Endothelial cell of umbilical vein (primary cell): ENCODE measurements around the gene XIAP. TPM values are rescaled to one million over a fixed set of nuclear protein-coding genes. Genes with fewer than 3 reads are reported as not detected.

Experiments used
- Bru-seq: library from RNA; stranded (reverse); fragments of 400-500 nt; gene quantifications from one replicate; lab custom pipeline; 2021; lab: Mats Ljungman, UMichigan
- BruChase-seq, 2 experiments: library from RNA; stranded (reverse); fragments of 400-500 nt; gene quantifications; one replicate each; lab custom pipeline; 2021; lab: Mats Ljungman, UMichigan
- BruUV-seq: library from RNA; stranded (reverse); fragments of 400-500 nt; replicated peaks from 2 replicates; lab custom pipeline; 2021; lab: Mats Ljungman, UMichigan
- CTCF ChIA-PET: fragments of 300-600, 350-600 bp; sonication (Branson Sonifier 250); formaldehyde crosslinking; loops from one replicate; lab custom pipeline; 2021; ENCODE audit warnings: antibody characterized with exemption, inconsistent platforms; lab: Charles Lee
- POLR2A ChIA-PET: fragments of 300-600, 350-600 bp; sonication (Branson Sonifier 250); formaldehyde crosslinking; loops from one replicate; lab custom pipeline; 2021; ENCODE audit warnings: antibody characterized with exemption, inconsistent platforms; lab: Charles Lee
- DNase-seq: peaks from one replicate; pipeline ENCODE4 v3.0.0-alpha.2; 2011; ENCODE audit warnings: low read depth, low spot score
- FAIRE-seq: peaks from 2 replicates; lab custom pipeline; 2011; peaks lifted over from hg19 to GRCh38; lab: Jason Lieb, UNC
- H2AFZ ChIP-seq: 2 replicates; pipeline ENCODE4 v1.6.0; 2012; ENCODE audit warnings: low read depth, low read length, control low read depth, inconsistent platforms
- H3K27ac ChIP-seq: 2 replicates; pipeline ENCODE4 v1.5.1; 2011; ENCODE audit warnings: low read depth, mild to moderate bottlenecking, control low read depth, low read length, moderate library complexity; ENCODE audit not compliant: insufficient read depth
- H3K27me3 ChIP-seq, 2 experiments: 2 replicates each; pipeline versions ENCODE4 v1.6.0 to v1.6.1; 2011; ENCODE audit warnings: low read length in 2 of 2, mixed read lengths in 1 of 2; ENCODE audit not compliant: control insufficient read depth in 2 of 2, insufficient read depth in 2 of 2
- H3K36me3 ChIP-seq, 2 experiments: 2 replicates in 1 of 2; 3 replicates in 1 of 2; pipeline ENCODE4 v1.5.1; 2011; ENCODE audit warnings: low read length in 2 of 2, mild to moderate bottlenecking in 1 of 2, moderate library complexity in 1 of 2; ENCODE audit not compliant: control insufficient read depth in 2 of 2, insufficient read depth in 2 of 2; ENCODE audit errors: extremely low read depth in 1 of 2
- H3K4me1 ChIP-seq: 3 replicates; pipeline ENCODE4 v1.5.1; 2011; ENCODE audit warnings: mild to moderate bottlenecking, low read length; ENCODE audit not compliant: control insufficient read depth, insufficient read depth; ENCODE audit errors: extremely low read depth
- H3K4me2 ChIP-seq: 2 replicates; pipeline ENCODE4 v1.6.1; 2011; ENCODE audit warnings: low read length, control low read depth, mixed read lengths; ENCODE audit not compliant: insufficient read depth
- H3K4me3 ChIP-seq, 3 experiments: fragments of 200-600 bp in 1 of 3; sonication (generic), shearing (Covaris generic) in 1 of 3; replicated peaks in 1 of 3; 2 replicates each; pipeline ENCODE4 v1.5.1; 2011 to 2016; ENCODE audit warnings: control low read depth in 3 of 3, low read length in 3 of 3, mild to moderate bottlenecking in 2 of 3, inconsistent platforms in 1 of 3, low read depth in 1 of 3, moderate library complexity in 1 of 3; ENCODE audit not compliant: insufficient read depth in 1 of 3
- H3K79me2 ChIP-seq: 2 replicates; pipeline ENCODE4 v1.6.0; 2012; ENCODE audit warnings: low read length, inconsistent platforms; ENCODE audit not compliant: control insufficient read depth, insufficient read depth
- H3K9ac ChIP-seq: replicated peaks from 2 replicates; pipeline ENCODE3; 2011; ENCODE audit warnings: low read length, control low read depth; ENCODE audit not compliant: insufficient read depth; ENCODE audit errors: extremely low read depth
- H3K9me1 ChIP-seq: replicated peaks from 3 replicates; pipeline ENCODE4 v1.6.0; 2011; ENCODE audit warnings: mild to moderate bottlenecking, low read length; ENCODE audit not compliant: control insufficient read depth, insufficient read depth; ENCODE audit errors: extremely low read depth
- H3K9me3 ChIP-seq: replicated peaks from 2 replicates; pipeline ENCODE4 v1.5.1; 2012; ENCODE audit warnings: low read length, inconsistent platforms; ENCODE audit not compliant: control insufficient read depth, insufficient read depth
- H4K20me1 ChIP-seq: replicated peaks from 2 replicates; pipeline ENCODE3; 2011; ENCODE audit warnings: mild to moderate bottlenecking, low read length; ENCODE audit not compliant: control insufficient read depth, insufficient read depth; ENCODE audit errors: extremely low read depth
- GATA2 ChIP-seq: IDR thresholded peaks from 2 replicates; pipeline ENCODE4 v1.7.0; 2011; ENCODE audit warnings: low read depth, mild to moderate bottlenecking, moderate library complexity, mixed read lengths, low read length; ENCODE audit not compliant: insufficient read length, insufficient read depth
- MAX ChIP-seq: IDR thresholded peaks from 2 replicates; pipeline ENCODE4 v1.6.1; 2011; ENCODE audit not compliant: insufficient read depth, insufficient read length
- POLR2A ChIP-seq: IDR thresholded peaks from 2 replicates; pipeline ENCODE4 v1.6.1; 2012; ENCODE audit warnings: low read depth, mild to moderate bottlenecking, control low read depth, low read length
- POLR2AphosphoS5 ChIP-seq: IDR thresholded peaks from 2 replicates; pipeline ENCODE4 v1.6.1; 2012; ENCODE audit warnings: low read depth, mild to moderate bottlenecking, control low read depth, low read length, moderate library complexity; ENCODE audit not compliant: insufficient read depth
- dilution Hi-C: fragments of 300-500 bp; cut with MboI; formaldehyde crosslinking; loops from one replicate; pipeline ENCODE4 v1.15.0; 2019; ENCODE audit warnings: low sequenced_read_pairs; ENCODE audit not compliant: extremely low pct_ligation_motif_present
- intact Hi-C: fragments of 100-400 bp; cut with micrococcal nuclease; formaldehyde crosslinking; loops from one replicate; pipeline ENCODE4 v1.10.0; 2022
- long read RNA-seq: library from polyadenylated mRNA; stranded (forward); transcript quantifications from one replicate; pipeline ENCODE4 v2.0.0, GENCODE V29; 2021
- polyA minus RNA-seq, 3 experiments: library from RNA; depleted of rRNA, polyadenylated mRNA; stranded (reverse); fragments of >200 nt; gene quantifications; 1 replicate in 1 of 3; 2 replicates in 2 of 3; pipeline ENCODE4 v1.2.3, GENCODE V29; 2011
- polyA plus RNA-seq, 4 experiments: library from polyadenylated mRNA; depleted of rRNA in 3 of 4; stranded (reverse) in 3 of 4; unstranded in 1 of 4; fragments of >200 nt; gene quantifications; 2 replicates each; pipeline versions ENCODE4 v1.2.1 to v1.2.3, GENCODE V29; 2011 to 2012; ENCODE audit warnings: missing spikeins in 1 of 4
- total RNA-seq: library from RNA; stranded (reverse); gene quantifications from 2 replicates; pipeline ENCODE4 v1.2.3, GENCODE V29; 2021

Gene XIAP
- total RNA-seq (34.5 and 38.3 TPM in 2 replicates), polyA plus RNA-seq (4.6 and 8.1 TPM in 2 replicates), polyA minus RNA-seq (13.0 and 14.9 TPM in 2 replicates), Bru-seq, nascent RNA (percentile 84 among the genes with signal in this experiment), BruChase-seq, experiment 1, labeled RNA remaining after a 6-hour chase (percentile 90 among the genes with signal in this experiment), BruChase-seq, experiment 2, labeled RNA remaining after a 2-hour chase (percentile 89 among the genes with signal in this experiment)
- 9.3 and 10.5 TPM in 2 replicates for polyA plus RNA-seq (2011; cell fraction: cytosol; rRNA removed)
- polyA plus RNA-seq (2011; cell fraction: nucleus; rRNA removed): 10.4 and 13.7 TPM in 2 replicates
- 15.4 and 18.8 TPM in 2 replicates for polyA plus RNA-seq (2012)
- 19.0 TPM for polyA minus RNA-seq (2011; cell fraction: cytosol; rRNA and poly(A)+ RNA removed)
- 15.1 and 16.7 TPM in 2 replicates for polyA minus RNA-seq (2011; cell fraction: nucleus; rRNA and poly(A)+ RNA removed)
- long read RNA-seq, full-length matches to known transcripts: 1 of 8 reads
- long read RNA-seq, partial matches to known transcripts: 1 of 8 reads
- long read RNA-seq, other reads (novel, unspliced or antisense): 6 of 8 reads

DNA sequence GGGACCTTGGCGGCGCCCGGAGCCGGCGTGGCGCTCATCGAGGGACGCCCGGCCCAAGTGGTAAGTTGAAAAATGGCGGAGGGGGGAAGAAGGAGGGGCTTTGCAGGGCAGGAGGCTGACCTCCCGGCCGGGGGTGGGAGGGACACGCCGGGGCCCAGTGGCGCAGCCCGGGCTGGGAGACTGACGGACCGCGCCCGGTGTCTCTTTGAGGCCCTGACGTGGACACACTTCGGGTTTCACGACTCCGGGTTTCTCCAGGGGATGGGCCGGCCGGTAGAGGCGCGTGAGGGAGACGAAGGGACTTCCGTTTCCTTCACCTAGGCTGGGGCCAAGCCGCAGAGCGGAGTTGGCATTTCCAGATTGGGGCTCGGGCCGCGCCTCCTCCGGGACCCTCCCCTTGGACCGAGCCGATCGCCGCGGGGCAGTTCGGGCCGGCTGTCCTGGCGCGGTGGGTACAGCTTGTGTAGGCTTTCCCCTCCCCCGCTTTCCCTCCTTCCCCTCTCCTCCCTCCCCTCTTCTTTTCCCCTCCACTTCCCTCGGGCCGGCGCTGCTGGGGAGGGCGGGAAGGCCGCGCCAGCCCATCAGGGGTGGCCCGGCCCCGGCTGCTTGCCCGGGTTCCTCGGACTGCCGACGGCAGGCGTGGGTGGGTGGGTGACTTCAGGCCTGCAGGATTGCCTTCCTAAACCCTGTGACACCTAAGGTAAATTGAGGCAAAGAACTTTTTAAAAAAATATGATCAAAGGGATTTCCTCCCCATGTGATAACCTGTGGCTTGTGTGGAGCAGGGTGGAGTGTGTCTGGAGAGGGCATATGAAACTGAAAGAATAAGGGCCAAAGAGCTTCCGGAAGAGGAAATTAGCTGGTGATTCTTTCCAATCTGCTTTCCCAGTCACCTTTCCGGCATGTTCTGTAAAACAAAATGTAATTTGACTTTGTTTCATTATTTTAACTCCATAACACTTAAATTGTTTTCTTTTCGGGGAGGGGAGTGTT is at the start of gene XIAP:
TSS of gene XIAP (plus strand) at position 208 of the 993 bp plus-strand sequence. CDS start 25,610 bp downstream, outside the sequence.
- Histone ChIP-seq H4K20me1 (no peaks in the 10 kb centered on the region), H3K9ac (peak within 1 kb of the TSS; percentile 98), H3K36me3 (no peaks in the 10 kb centered on the region), H3K27me3 (no peaks in the 10 kb centered on the region), H3K4me1 (peaks cover 4% of the 10 kb centered on the region), H3K4me2 (peak within 1 kb of the TSS; percentile 96), H3K79me2 (peaks cover 43% of the 10 kb centered on the region), H2AFZ (peak within 1 kb of the TSS; percentile 48), H3K4me3 (peak within 1 kb of the TSS; percentile 71 to 98 (median 87)), H3K9me3 (no peaks in the 10 kb centered on the region), H3K9me1 (no peaks in the 10 kb centered on the region), H3K27ac (peak within 1 kb of the TSS; percentile 100)
- CTCF ChIA-PET: interaction anchor here (0.6 to 1.2 kb wide), 4 partner anchors 9 to 116 kb away, joined by 3 to 6 read pairs (median 4); no protein-coding TSS in a partner anchor
- POLR2A ChIA-PET: interaction anchor here (0.6 to 0.7 kb wide), 2 partner anchors 21 to 24 kb away, joined by 4 to 5 read pairs; no protein-coding TSS in a partner anchor
- TF ChIP-seq POLR2AphosphoS5 (peak; percentile 53), MAX (no peak), GATA2 (peak; percentile 12), POLR2A (no peak)
- dilution Hi-C loops (no loop called here), intact Hi-C loops (loop anchor here (1.0 to 2.0 kb wide), 5 partner anchors 27 to 127 kb away; partner anchors contain the start of gene THOC2)
- FAIRE-seq (peak; percentile 88), DNase-seq (peak; percentile 85)
- no TSS peak for BruUV-seq
